AG04450 (cell line): ENCODE measurements around the gene CCDC47. TPM values are rescaled to one million over a fixed set of nuclear protein-coding genes. Genes with fewer than 3 reads are reported as not detected.

Source experiments
- CTCF ChIA-PET: fragments of 300-600, 350-600 bp; formaldehyde crosslinking; extraction: SDS; loops from one replicate; lab custom pipeline; 2022; ENCODE audit warnings: antibody characterized with exemption, inconsistent platforms; lab: Charles Lee
- POLR2A ChIA-PET: fragments of 350-600 bp; formaldehyde crosslinking; extraction: SDS; loops from one replicate; lab custom pipeline; 2021; ENCODE audit warnings: antibody characterized with exemption, inconsistent platforms; lab: Yijun Ruan, JAX
- DNase-seq: peaks from one replicate; pipeline ENCODE4 v3.0.0-alpha.2; 2011; ENCODE audit warnings: low read depth, low spot score
- H3K27ac ChIP-seq: one replicate; pipeline ENCODE4 v1.5.1; 2012; ENCODE audit warnings: low read depth, low read length, control low read depth
- H3K27me3 ChIP-seq: one replicate; pipeline ENCODE4 v1.6.0; 2012; ENCODE audit warnings: low read length; ENCODE audit not compliant: control insufficient read depth, insufficient read depth
- H3K4me3 ChIP-seq: 2 replicates; pipeline ENCODE4 v1.5.1; 2011; ENCODE audit warnings: mild to moderate bottlenecking, low read depth, low read length, control low read depth
- H3K9me3 ChIP-seq: 2 replicates; pipeline ENCODE4 v1.5.1; 2012; ENCODE audit warnings: low read length; ENCODE audit not compliant: control insufficient read depth, insufficient read depth
- CTCF ChIP-seq: IDR thresholded peaks from 2 replicates; pipeline ENCODE4 v1.5.1; 2011; ENCODE audit warnings: low read depth, low read length, control low read depth, inconsistent platforms
- polyA plus RNA-seq: library from polyadenylated mRNA; depleted of rRNA; stranded (reverse); fragments of >200 nt; gene quantifications from 2 replicates; pipeline ENCODE4 v1.2.3, GENCODE V29; 2011

CCDC47 gene
- polyA plus RNA-seq, 1 experiment: 68.9 TPM

GRCh38 chr17:63816123-63816522, 42.7 kb upstream of the CCDC47 start:
- peak overlapping the region; percentile 61 for H3K27ac ChIP-seq
- no peak for DNase-seq
- H3K9me3 ChIP-seq: no peaks in the 10 kb centered on the region
- CTCF ChIA-PET: no interaction called here
- H3K27me3 ChIP-seq: no peaks in the 10 kb centered on the region
- POLR2A ChIA-PET: interaction anchor here (0.6 to 1.3 kb wide), 5 partner anchors 10 to 43 kb away, joined by 3 to 9 read pairs (median 4); partner anchors contain the start of genes CCDC47, DDX42 and PSMC5
- no peak for TF ChIP-seq CTCF
- H3K4me3 ChIP-seq: no peak overlapping the region

GRCh38 chr17:63809970-63810369, 36.6 kb upstream of the CCDC47 start:
- POLR2A ChIA-PET: interaction anchor here (0.7 kb wide), 1 partner anchor 104 kb away, joined by 7 read pairs; no protein-coding TSS in a partner anchor
- CTCF ChIA-PET: interaction anchor here (0.7 kb wide), 1 partner anchor 24 kb away, joined by 3 read pairs; no protein-coding TSS in a partner anchor
- H3K9me3 ChIP-seq: no peaks in the 10 kb centered on the region

GRCh38 chr17:63805591-63805990, 32.2 kb upstream of the CCDC47 start:
- CTCF ChIA-PET: no interaction called here
- H3K9me3 ChIP-seq: no peaks in the 10 kb centered on the region
- no peak overlapping the region for H3K4me3 ChIP-seq
- no peaks in the 10 kb centered on the region for H3K27me3 ChIP-seq
- DNase-seq: no peak
- TF ChIP-seq CTCF: no peak
- POLR2A ChIA-PET: no interaction called here
- H3K27ac ChIP-seq: no peak overlapping the region

More at GRCh38 chr17:63809970-63810369, 36.6 kb upstream of the CCDC47 start:
- Histone ChIP-seq H3K27me3 (no peaks in the 10 kb centered on the region), H3K4me3 (no peak overlapping the region), H3K27ac (no peak overlapping the region)
- TF ChIP-seq CTCF: no peak
- DNase-seq: no peak

GRCh38 chr17:63804328-63804727, 30.9 kb upstream of the CCDC47 start:
- CTCF ChIA-PET: interaction anchor here (0.9 to 1.5 kb wide), 4 partner anchors 19 to 61 kb away, joined by 3 to 4 read pairs (median 4); no protein-coding TSS in a partner anchor
- no peak for TF ChIP-seq CTCF
- H3K27me3 ChIP-seq: no peaks in the 10 kb centered on the region
- no peak for DNase-seq
- H3K4me3 ChIP-seq: no peak overlapping the region
- no peak overlapping the region for H3K27ac ChIP-seq
- H3K9me3 ChIP-seq: no peaks in the 10 kb centered on the region
- POLR2A ChIA-PET: interaction anchor here (0.6 to 1.2 kb wide), 8 partner anchors 13 to 182 kb away, joined by 3 to 6 read pairs (median 4); partner anchors contain the start of genes CCDC47, DDX42 and MAP3K3

GRCh38 chr17:63800783-63801182, 27.4 kb upstream of the CCDC47 start:
- DNase-seq: no peak
- CTCF ChIA-PET: no interaction called here
- no peak overlapping the region for H3K27ac ChIP-seq
- H3K4me3 ChIP-seq: no peak overlapping the region
- no peak for TF ChIP-seq CTCF
- H3K9me3 ChIP-seq: no peaks in the 10 kb centered on the region
- no peaks in the 10 kb centered on the region for H3K27me3 ChIP-seq
- POLR2A ChIA-PET: no interaction called here
